Liver (tissue), 9 donors: Measurements from ENCODE around the gene TMUB1. TPM values are rescaled to one million over a fixed set of nuclear protein-coding genes. Genes with fewer than 3 reads are reported as not detected.

ENCODE experiments used
- DNase-seq: peaks from one replicate; pipeline ENCODE4 v3.0.0-alpha.2; 2017; ENCODE audit warnings: low spot score
- H3K27ac ChIP-seq, 2 donors: one replicate each; pipeline ENCODE4 v1.7.0; 2013; ENCODE audit warnings: inconsistent platforms in 2 of 2, low read length in 2 of 2, control low read depth in 1 of 2, low read depth in 1 of 2, mild to moderate bottlenecking in 1 of 2
- H3K27me3 ChIP-seq, 4 donors: one replicate each; pipeline versions ENCODE4 v1.6.1 to v1.7.0; 2013; ENCODE audit warnings: low read length in 3 of 4, inconsistent platforms in 1 of 4, mild to moderate bottlenecking in 1 of 4, moderate library complexity in 1 of 4; ENCODE audit not compliant: control insufficient read depth in 4 of 4, insufficient read depth in 4 of 4
- H3K36me3 ChIP-seq, 4 donors: one replicate each; pipeline versions ENCODE4 v1.6.1 to v1.7.0; 2013; ENCODE audit warnings: low read length in 3 of 4, mild to moderate bottlenecking in 3 of 4, low read depth in 1 of 4, moderate library complexity in 1 of 4; ENCODE audit not compliant: control insufficient read depth in 4 of 4, insufficient read depth in 3 of 4
- H3K4me1 ChIP-seq, 4 donors: one replicate each; pipeline versions ENCODE4 v1.6.1 to v1.7.0; 2013; ENCODE audit warnings: low read length in 3 of 4, mild to moderate bottlenecking in 3 of 4, moderate library complexity in 1 of 4; ENCODE audit not compliant: control insufficient read depth in 4 of 4, insufficient read depth in 4 of 4
- H3K4me3 ChIP-seq, 3 donors: one replicate each; pipeline versions ENCODE4 v1.6.1 to v1.7.0; 2013; ENCODE audit warnings: low read length in 3 of 3, control low read depth in 1 of 3, low read depth in 1 of 3, mild to moderate bottlenecking in 1 of 3
- H3K9ac ChIP-seq, 2 donors: one replicate each; pipeline ENCODE4 v1.7.0; 2013; ENCODE audit warnings: low read length in 2 of 2, mild to moderate bottlenecking in 2 of 2, moderate library complexity in 2 of 2, control low read depth in 1 of 2, low read depth in 1 of 2
- H3K9me3 ChIP-seq, 4 donors: one replicate each; pipeline versions ENCODE4 v1.6.1 to v1.7.0; 2013; ENCODE audit warnings: low read length in 3 of 4; ENCODE audit not compliant: control insufficient read depth in 4 of 4
- EGR1 ChIP-seq, 2 donors: IDR thresholded peaks; 2 replicates each; pipeline ENCODE4 v1.6.1; 2016 to 2018; ENCODE audit warnings: antibody characterized with exemption in 2 of 2, low read depth in 2 of 2
- FOXA1 ChIP-seq: IDR thresholded peaks from 2 replicates; pipeline ENCODE4 v1.6.1; 2016; ENCODE audit warnings: antibody characterized with exemption
- FOXA2 ChIP-seq: IDR thresholded peaks from 2 replicates; pipeline ENCODE4 v1.6.1; 2016; ENCODE audit warnings: antibody characterized with exemption
- GABPA ChIP-seq, 2 donors: IDR thresholded peaks in 1 of 2; conservative IDR thresholded peaks in 1 of 2; 2 replicates each; pipeline ENCODE4 v1.6.1; 2016; ENCODE audit warnings: antibody characterized with exemption in 2 of 2, mild to moderate bottlenecking in 1 of 2, moderate library complexity in 1 of 2
- HNF4A ChIP-seq, 2 donors: conservative IDR thresholded peaks; 2 replicates each; pipeline ENCODE4 v1.6.1; 2016; ENCODE audit warnings: antibody characterized with exemption in 2 of 2, mild to moderate bottlenecking in 2 of 2
- JUND ChIP-seq, 2 donors: IDR thresholded peaks; 2 replicates each; pipeline ENCODE4 v1.6.1; 2016; ENCODE audit warnings: antibody characterized with exemption in 2 of 2
- NR2F2 ChIP-seq: IDR thresholded peaks from 2 replicates; pipeline ENCODE4 v1.6.1; 2016; ENCODE audit warnings: antibody characterized with exemption
- REST ChIP-seq: IDR thresholded peaks from 2 replicates; pipeline ENCODE4 v1.6.1; 2016; ENCODE audit warnings: antibody characterized with exemption, mild to moderate bottlenecking
- RXRA ChIP-seq, 2 donors: IDR thresholded peaks; 2 replicates each; pipeline ENCODE4 v1.6.1; 2017 to 2018; ENCODE audit warnings: antibody characterized with exemption in 2 of 2, mild to moderate bottlenecking in 1 of 2
- SP1 ChIP-seq: IDR thresholded peaks from 2 replicates; pipeline ENCODE4 v1.6.1; 2018; ENCODE audit warnings: antibody characterized with exemption, mild to moderate bottlenecking
- WGBS: extraction: QIAGEN DNeasy Blood & Tissue Kit; methylation state at CpG from one replicate; pipeline ENCODE4 v1.1.7; 2013; 5-methylcytosine and 5-hydroxymethylcytosine counted together
- polyA plus RNA-seq, 2 donors: library from polyadenylated mRNA; stranded (reverse) in 1 of 2; unstranded in 1 of 2; fragments of 200-250 nt in 1 of 2; fragments of >200 nt in 1 of 2; fragmentation: Nextera tagmentation in 1 of 2; extraction: Ambion mirVana in 1 of 2; gene quantifications; one replicate each; pipeline versions ENCODE4 v1.2.1 to v1.2.3, GENCODE V29; 2013 to 2015
- total RNA-seq, 2 donors: library from RNA; depleted of rRNA; stranded (reverse); fragments of >200 nt; gene quantifications; one replicate each; pipeline ENCODE4 v1.2.3, GENCODE V29; 2014
- TF ChIP-seq, protein P1 (sequence below): IDR thresholded peaks from 2 replicates; pipeline ENCODE4 v1.6.1; 2016; ENCODE audit warnings: antibody characterized with exemption
- donor health status: healthy.
- donor health status: healthy.
- donor health status: healthy.
- donor health status: healthy.
- donor health status: healthy.

The TMUB1 gene
- total and polyA plus RNA-seq, 4 donors, result 15.1 to 51.7 (median 30.5) TPM

GRCh38 chr7:151086802-151087244 is 3.5 kb upstream of the TMUB1 start:
- Histone ChIP-seq H3K27me3 (no peaks in the 10 kb centered on the region), H3K27ac (peak overlapping the region; percentile 81 to 93), H3K4me1 (peaks cover 18 to 66% (median 53%) of the 10 kb centered on the region in 4 donors), H3K36me3 (no peaks in the 10 kb centered on the region), H3K9ac (peak overlapping the region; percentile 67 to 81), H3K9me3 (no peaks in the 10 kb centered on the region), H3K4me3 (peak overlapping the region; percentile 75 to 91 (median 83))
- 1% methylated on average over 53 of the region's 56 CpGs for WGBS
- TF ChIP-seq HNF4A (conservative IDR thresholded peaks at IDR 0.05), result no peak
- TF ChIP-seq, protein P1, sequence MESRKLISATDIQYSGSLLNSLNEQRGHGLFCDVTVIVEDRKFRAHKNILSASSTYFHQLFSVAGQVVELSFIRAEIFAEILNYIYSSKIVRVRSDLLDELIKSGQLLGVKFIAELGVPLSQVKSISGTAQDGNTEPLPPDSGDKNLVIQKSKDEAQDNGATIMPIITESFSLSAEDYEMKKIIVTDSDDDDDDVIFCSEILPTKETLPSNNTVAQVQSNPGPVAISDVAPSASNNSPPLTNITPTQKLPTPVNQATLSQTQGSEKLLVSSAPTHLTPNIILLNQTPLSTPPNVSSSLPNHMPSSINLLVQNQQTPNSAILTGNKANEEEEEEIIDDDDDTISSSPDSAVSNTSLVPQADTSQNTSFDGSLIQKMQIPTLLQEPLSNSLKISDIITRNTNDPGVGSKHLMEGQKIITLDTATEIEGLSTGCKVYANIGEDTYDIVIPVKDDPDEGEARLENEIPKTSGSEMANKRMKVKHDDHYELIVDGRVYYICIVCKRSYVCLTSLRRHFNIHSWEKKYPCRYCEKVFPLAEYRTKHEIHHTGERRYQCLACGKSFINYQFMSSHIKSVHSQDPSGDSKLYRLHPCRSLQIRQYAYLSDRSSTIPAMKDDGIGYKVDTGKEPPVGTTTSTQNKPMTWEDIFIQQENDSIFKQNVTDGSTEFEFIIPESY, result no peak
- no peak for DNase-seq

GRCh38 chr7:151085691-151086620 is 2.7 kb upstream of the TMUB1 start, which contains the start of gene AGAP3:
TSS of gene AGAP3 (plus strand) at chr7:151086475. CDS start at chr7:151086742, 267 bp downstream.
- TF ChIP-seq GABPA (IDR thresholded peaks at IDR 0.05 in 1 of 2, conservative IDR thresholded peaks at IDR 0.05 in 1 of 2) (peak in 1 of 2 donors; percentile 17), JUND (IDR thresholded peaks at IDR 0.05) (no peak), REST (peak; percentile 77), EGR1 (IDR thresholded peaks at IDR 0.05; ENCODE audit: low read depth in 2 of 2) (peak in 1 of 2 donors; percentile 64), RXRA (IDR thresholded peaks at IDR 0.05) (peak; percentile 9 to 12), SP1 (peak; percentile 46), FOXA2 (no peak)
- Histone ChIP-seq H3K36me3 (peaks cover 0 to 1% (median 0%) of the 10 kb centered on the region in 4 donors), H3K9ac (peak within 1 kb of the TSS; percentile 67 to 81), H3K4me1 (peaks cover 20 to 66% (median 50%) of the 10 kb centered on the region in 4 donors), H3K27me3 (no peaks in the 10 kb centered on the region), H3K4me3 (peak within 1 kb of the TSS; percentile 75 to 91 (median 83)), H3K9me3 (no peaks in the 10 kb centered on the region), H3K27ac (peak within 1 kb of the TSS; percentile 81 to 93)
- peak; percentile 76 for DNase-seq
- 2% methylated on average over 83 of the region's 84 CpGs for WGBS

DNA sequence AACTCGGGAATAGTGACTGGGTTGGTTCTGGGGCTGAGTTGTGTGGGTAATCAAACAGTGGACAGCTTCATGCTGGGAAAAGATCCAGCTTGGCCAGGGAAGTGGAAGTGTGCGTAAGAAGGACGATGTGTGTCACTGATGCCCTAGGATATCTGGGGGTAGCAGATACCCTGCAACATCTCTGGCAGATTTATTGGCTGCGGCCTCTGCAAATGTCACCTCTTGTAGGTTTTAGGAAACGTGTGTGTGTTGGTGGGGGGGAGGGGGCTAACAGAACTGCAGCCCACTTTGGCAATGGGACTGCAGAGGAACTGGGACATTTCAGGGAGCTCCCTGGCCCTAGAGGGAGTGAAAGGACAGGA is 2.0 kb upstream of the TMUB1 start:
- Histone ChIP-seq H3K4me3 (no peak overlapping the region), H3K27ac (peak overlapping the region; percentile 77 to 93), H3K27me3 (no peaks in the 10 kb centered on the region), H3K36me3 (peaks cover 0 to 1% (median 0%) of the 10 kb centered on the region in 4 donors), H3K4me1 (peaks cover 20 to 64% (median 49%) of the 10 kb centered on the region in 4 donors), H3K9me3 (no peaks in the 10 kb centered on the region), H3K9ac (no peak overlapping the region)
- WGBS, result 32% methylated on average over 5 of the region's 5 CpGs
- TF ChIP-seq, protein P1, result no peak
- no peak for TF ChIP-seq FOXA1
- TF ChIP-seq NR2F2, result no peak
- DNase-seq, result no peak
